Activated CD4-positive, alpha-beta T cell treated with anti-CD3 and anti-CD28 coated beads for 24 hours (primary cell): ENCODE results near the gene TRIM64.
"Not testable (repeated sequence)": the region's sequence is repeated elsewhere in the genome, so short reads cannot be mapped to it uniquely, and the experiment has no call there.

Experiments used
- DNase-seq, 2 donors: peaks; one replicate each; pipeline ENCODE4 v3.0.0-alpha.2; 2020; ENCODE audit warnings: low read depth in 2 of 2

Gene TRIM64

GRCh38 chr11:89965737-89966136, at the start of gene TRIM64:
Gene TRIM64, plus strand, starts transcription at chr11:89966037. Its CDS starts 2,467 bp downstream, at chr11:89968504.
- DNase-seq: not testable (repeated sequence)

DNA sequence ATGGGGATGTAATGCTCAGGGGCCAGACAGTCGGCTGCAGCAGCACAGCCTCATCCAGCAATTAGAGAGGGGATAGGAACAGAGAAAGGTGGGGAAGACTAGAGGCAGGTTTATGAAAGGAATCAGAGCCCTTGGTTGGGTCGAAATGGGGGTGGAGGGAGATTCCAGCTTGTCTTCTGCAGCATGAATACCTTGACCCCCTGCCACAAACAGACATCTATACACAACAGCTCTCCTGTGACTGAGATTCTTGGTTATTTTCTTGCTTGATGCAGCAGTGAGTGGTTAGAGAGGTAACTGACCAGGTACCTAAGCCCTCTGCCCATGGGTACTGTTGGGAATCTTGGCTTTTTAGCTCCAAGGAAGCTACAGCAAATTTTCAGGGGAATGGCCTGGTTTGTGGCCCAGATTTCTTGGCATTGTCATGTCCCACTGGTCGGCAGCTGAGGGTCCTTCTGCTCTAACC, 43.6 kb upstream of the TRIM64 start, which contains the start of gene TRIM49D1:
Gene TRIM49D1, minus strand, starts transcription at position 51 of the 466 bp plus-strand sequence. CDS start 4,535 bp downstream, outside the sequence.
- DNase-seq: no peak

GRCh38 chr11:89923764-89924163, 42.1 kb upstream of the TRIM64 start, which contains the start of gene TRIM49D2:
Gene TRIM49D2, plus strand, starts transcription at chr11:89924064. Its CDS starts 2,698 bp downstream, at chr11:89926762.
- not testable (repeated sequence) for DNase-seq

GRCh38 chr11:89960833-89961232, 5.0 kb upstream of the TRIM64 start:
- not testable (repeated sequence) for DNase-seq
